HG02973 (cell line): Measurements from ENCODE around the gene DNAJC5.

Experiments used
- ATAC-seq: cut with Tn5 transposase; IDR thresholded peaks from one replicate; pipeline ENCODE4 v1.9.1; 2021; ENCODE audit warnings: moderate library complexity; ENCODE audit not compliant: unreplicated experiment

The DNAJC5 gene

GRCh38 chr20:63978319-63979228, 83.6 kb downstream of the DNAJC5 start:
- ATAC-seq: no peak

DNA sequence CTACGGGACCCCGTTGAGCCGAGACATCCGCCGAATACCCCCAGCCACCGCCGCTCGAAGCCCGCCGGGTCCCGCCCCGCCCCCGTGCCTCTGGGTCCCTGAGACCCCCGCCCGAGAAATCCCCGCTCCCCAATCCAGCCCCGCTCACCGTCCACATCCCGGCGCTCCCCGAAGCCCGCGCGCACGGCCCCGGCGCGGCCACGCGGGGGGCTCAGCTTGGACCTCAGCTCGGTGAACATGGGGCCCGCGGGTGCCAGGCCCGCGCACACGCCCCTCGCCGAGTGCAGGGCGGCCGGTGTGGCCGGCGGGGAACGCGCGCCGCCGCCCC, 84.3 kb downstream of the DNAJC5 start:
- no peak for ATAC-seq

DNA sequence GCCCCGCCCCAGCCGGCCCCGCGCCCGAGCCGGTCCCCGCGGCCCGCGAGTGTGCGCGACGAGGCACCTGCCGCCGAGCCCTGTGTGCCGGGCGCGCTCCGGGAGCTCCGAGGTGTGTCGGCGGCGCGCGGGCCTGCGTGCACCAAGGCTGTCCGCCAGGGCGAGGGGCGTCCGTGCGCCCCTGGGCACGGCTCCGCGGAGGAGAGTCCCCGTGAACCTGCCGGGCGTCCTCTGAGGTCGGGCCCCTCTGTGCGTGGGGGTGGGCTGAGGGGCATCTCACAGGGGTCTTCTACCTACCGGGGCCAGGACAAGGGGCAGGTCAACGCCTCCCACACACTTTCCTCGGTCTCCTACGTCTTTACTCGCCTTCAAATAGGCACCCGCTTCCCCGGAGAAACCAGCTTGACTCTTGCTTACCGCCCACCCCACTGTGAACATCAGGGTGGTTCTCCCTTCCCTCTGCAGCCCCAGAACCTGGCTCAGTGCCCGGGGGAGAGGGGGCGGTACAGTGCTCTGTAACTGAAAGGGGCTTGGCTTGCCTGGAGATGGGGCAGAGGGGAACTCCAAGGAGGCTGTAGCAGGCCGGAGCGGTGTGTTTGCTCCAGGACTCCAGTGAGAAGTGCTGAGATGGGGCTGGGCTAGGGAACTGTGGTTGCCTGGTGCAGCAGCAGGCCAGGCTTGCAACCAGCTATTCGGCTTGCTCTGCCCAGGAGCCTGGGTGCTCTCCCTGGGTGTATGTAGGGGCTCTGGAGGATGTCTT, 84.8 kb downstream of the DNAJC5 start, which contains the start of gene SAMD10:
Gene SAMD10, minus strand, starts transcription at position 86 of the 760 bp plus-strand sequence. CDS start 175 bp downstream, outside the sequence.
- no peak for ATAC-seq

GRCh38 chr20:63980317-63980805, 85.4 kb downstream of the DNAJC5 start:
- peak; percentile 13 for ATAC-seq

DNA sequence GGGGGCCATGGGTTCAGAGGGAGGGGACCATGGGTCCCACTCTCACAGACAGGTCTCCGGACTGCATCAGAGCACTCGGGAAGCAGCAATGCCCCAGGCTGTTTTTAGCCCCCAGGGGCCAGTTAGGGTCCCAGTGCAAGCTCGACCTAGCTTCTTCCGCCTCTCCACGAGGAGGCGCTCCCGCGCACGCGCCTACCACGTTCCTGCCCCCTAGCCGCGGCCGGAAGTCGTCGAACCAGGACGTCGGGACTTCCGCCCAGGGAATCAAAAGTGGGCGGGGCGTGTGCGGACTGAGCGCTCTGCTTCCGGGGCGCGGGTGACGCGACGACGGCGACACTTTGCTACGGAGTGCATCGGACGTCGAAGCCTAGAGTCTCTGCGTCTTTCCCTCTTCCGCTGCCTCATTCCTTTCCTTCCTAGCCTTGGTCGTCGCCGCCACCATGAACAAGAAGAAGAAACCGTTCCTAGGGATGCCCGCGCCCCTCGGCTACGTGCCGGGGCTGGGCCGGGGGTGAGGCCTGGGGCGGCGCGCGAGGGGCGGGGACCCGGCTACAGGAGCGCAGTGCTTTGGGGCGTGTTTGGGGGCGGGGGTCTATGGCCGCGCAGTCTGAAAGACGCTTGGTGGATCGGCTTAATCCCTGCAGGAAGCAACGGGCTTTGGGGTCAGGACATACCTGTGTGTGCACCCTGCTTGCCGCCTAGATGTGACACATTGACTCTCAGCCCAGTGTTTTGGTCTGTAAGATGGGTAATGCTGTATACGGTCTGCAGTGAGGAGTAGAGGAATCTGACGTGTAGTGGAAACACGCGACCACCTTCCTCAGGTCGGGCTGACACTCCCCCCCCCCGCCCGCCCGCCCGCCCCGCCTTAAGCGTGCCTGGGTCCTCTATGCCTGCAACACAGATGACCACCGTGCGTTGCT, 86.1 kb downstream of the DNAJC5 start, which contains the start of gene PRPF6:
Gene PRPF6, plus strand, starts transcription at position 327 of the 923 bp plus-strand sequence. Its CDS starts 114 bp downstream, at position 441.
- ATAC-seq: peak; percentile 60

- no peak for ATAC-seq
These were observed 88.0 kb downstream of the DNAJC5 start for GRCh38 chr20:63982937-63983336.
